Ovary (tissue), 3 donors: ENCODE results near the gene POLK.

Source experiments
- EP300 ChIP-seq: sonication (generic); formaldehyde crosslinking; IDR thresholded peaks from one replicate; pipeline ENCODE4 v1.6.1; 2017; ENCODE audit warnings: antibody characterized with exemption
- POLR2A ChIP-seq: fragments of 450-650 bp; IDR thresholded peaks from one replicate; pipeline ENCODE4 v1.6.1; 2017; ENCODE audit warnings: antibody characterized with exemption, mild to moderate bottlenecking, moderate library complexity
- TF ChIP-seq, protein P1 (sequence below), 3 donors: fragments of 450-650 bp in 2 of 3; fragments of 200-600 bp in 1 of 3; IDR thresholded peaks; one replicate each; pipeline versions ENCODE4 v1.5.1 to v1.8.0; 2016 to 2022; ENCODE audit warnings: antibody characterized with exemption in 3 of 3, mild to moderate bottlenecking in 1 of 3
- donor health status: DM: no; HTN: no; CAD: no.

DNA sequence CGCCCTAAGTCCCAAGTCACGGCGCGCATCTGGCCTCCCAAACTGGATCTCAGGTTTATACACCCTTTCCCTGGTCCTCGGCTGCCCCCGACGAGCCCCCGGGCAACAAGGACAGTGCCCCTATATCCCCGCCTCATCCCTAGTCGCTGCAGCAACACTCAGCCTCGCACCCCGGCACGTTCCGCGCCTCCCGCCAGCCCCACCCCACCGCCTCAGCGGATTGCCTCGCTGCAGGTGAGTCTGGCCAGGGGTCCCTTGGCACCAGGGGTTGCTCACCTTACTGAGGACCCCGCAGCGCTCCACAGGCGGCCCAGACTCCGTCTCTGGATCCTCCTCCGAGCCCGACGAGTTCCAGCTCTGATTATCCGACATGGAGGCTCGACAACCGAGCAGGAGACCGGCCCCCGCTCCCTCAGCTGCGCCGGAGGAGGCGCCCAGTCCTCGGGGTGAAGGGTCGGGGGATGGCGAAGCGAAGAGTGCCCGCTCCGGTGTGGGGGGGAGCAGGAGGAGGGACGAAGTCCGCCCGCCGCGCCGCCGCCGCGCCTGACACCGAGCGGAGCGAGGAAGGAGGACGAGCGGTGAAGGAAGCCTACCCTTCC is 756 bp upstream of the POLK start:
- TF ChIP-seq, protein P1, sequence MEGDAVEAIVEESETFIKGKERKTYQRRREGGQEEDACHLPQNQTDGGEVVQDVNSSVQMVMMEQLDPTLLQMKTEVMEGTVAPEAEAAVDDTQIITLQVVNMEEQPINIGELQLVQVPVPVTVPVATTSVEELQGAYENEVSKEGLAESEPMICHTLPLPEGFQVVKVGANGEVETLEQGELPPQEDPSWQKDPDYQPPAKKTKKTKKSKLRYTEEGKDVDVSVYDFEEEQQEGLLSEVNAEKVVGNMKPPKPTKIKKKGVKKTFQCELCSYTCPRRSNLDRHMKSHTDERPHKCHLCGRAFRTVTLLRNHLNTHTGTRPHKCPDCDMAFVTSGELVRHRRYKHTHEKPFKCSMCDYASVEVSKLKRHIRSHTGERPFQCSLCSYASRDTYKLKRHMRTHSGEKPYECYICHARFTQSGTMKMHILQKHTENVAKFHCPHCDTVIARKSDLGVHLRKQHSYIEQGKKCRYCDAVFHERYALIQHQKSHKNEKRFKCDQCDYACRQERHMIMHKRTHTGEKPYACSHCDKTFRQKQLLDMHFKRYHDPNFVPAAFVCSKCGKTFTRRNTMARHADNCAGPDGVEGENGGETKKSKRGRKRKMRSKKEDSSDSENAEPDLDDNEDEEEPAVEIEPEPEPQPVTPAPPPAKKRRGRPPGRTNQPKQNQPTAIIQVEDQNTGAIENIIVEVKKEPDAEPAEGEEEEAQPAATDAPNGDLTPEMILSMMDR (IDR thresholded peaks at IDR 0.05), result no peak
- TF ChIP-seq POLR2A (no peak), EP300 (no peak)
